Mesodermal cell (in vitro differentiated cells): ENCODE data around the gene CD160.

ENCODE experiments used
- H3K27ac ChIP-seq: 2 replicates; pipeline ENCODE4 v1.7.0; 2013; ENCODE audit warnings: mild to moderate bottlenecking, low read depth, low read length, moderate library complexity; ENCODE audit not compliant: severe bottlenecking
- H3K36me3 ChIP-seq: 2 replicates; pipeline ENCODE4 v1.7.1; 2013; ENCODE audit warnings: mild to moderate bottlenecking, low read length, moderate library complexity; ENCODE audit not compliant: control insufficient read depth, insufficient read depth
- H3K4me1 ChIP-seq: one replicate; pipeline ENCODE4 v1.7.1; 2013; ENCODE audit warnings: mild to moderate bottlenecking, low read length; ENCODE audit not compliant: insufficient read depth, control insufficient read depth, poor library complexity, severe bottlenecking
- H3K4me3 ChIP-seq: 2 replicates; pipeline ENCODE4 v1.7.0; 2013; ENCODE audit warnings: low read length, control low read depth, mild to moderate bottlenecking; ENCODE audit not compliant: insufficient read depth, poor library complexity, severe bottlenecking; ENCODE audit errors: extremely low read depth
- H3K9me3 ChIP-seq: 2 replicates; pipeline ENCODE4 v1.7.1; 2013; ENCODE audit warnings: mild to moderate bottlenecking, low read length, moderate library complexity; ENCODE audit not compliant: control insufficient read depth
- WGBS, 2 experiments: methylation state at CpG; one replicate each; pipeline ENCODE4 v1.1.5; 2013; ENCODE audit warnings: missing lambda C conversion rate in 2 of 2; ENCODE audit not compliant: insufficient coverage in 2 of 2; 5-methylcytosine and 5-hydroxymethylcytosine counted together

The CD160 gene

GRCh38 chr1:145730467-145730866, 11.2 kb downstream of the CD160 start:
- no peak overlapping the region for H3K4me3 ChIP-seq
- H3K36me3 ChIP-seq: no peaks in the 10 kb centered on the region
- H3K27ac ChIP-seq: no peak overlapping the region
- H3K4me1 ChIP-seq: no peaks in the 10 kb centered on the region
- no peaks in the 10 kb centered on the region for H3K9me3 ChIP-seq
- 82 to 83% methylated on average over 1 to 2 of the region's 4 CpGs for WGBS, 2 experiments

- no peak overlapping the region for H3K4me3 ChIP-seq
- no CpG with 5 or more reads among the region's 3 CpGs for WGBS, 2 experiments
- H3K36me3 ChIP-seq: no peaks in the 10 kb centered on the region
- H3K9me3 ChIP-seq: no peaks in the 10 kb centered on the region
- no peaks in the 10 kb centered on the region for H3K4me1 ChIP-seq
- H3K27ac ChIP-seq: no peak overlapping the region
Measured at GRCh38 chr1:145730900-145731299, 11.6 kb downstream of the CD160 start.

- Histone ChIP-seq H3K27ac (no peak overlapping the region), H3K36me3 (peaks cover 6% of the 10 kb centered on the region), H3K4me1 (no peaks in the 10 kb centered on the region), H3K4me3 (no peak overlapping the region), H3K9me3 (no peaks in the 10 kb centered on the region)
- WGBS, 2 experiments: no CpG with 5 or more reads among the region's 1 CpG
Measured at GRCh38 chr1:145736191-145736590, 16.9 kb downstream of the CD160 start.

GRCh38 chr1:145740269-145740668, 21.0 kb downstream of the CD160 start:
- no peaks in the 10 kb centered on the region for H3K9me3 ChIP-seq
- H3K36me3 ChIP-seq: peaks cover 35% of the 10 kb centered on the region
- WGBS, 2 experiments: 90 to 100% methylated on average over 1 to 2 of the region's 4 CpGs
- H3K27ac ChIP-seq: no peak overlapping the region
- no peak overlapping the region for H3K4me3 ChIP-seq
- no peaks in the 10 kb centered on the region for H3K4me1 ChIP-seq

- no peaks in the 10 kb centered on the region for H3K9me3 ChIP-seq
- H3K27ac ChIP-seq: no peak overlapping the region
- no peak overlapping the region for H3K4me3 ChIP-seq
- WGBS, 2 experiments: 90 to 100% methylated on average over 3 to 5 of the region's 9 CpGs
- peaks cover 18% of the 10 kb centered on the region for H3K4me1 ChIP-seq
- H3K36me3 ChIP-seq: peaks cover 68% of the 10 kb centered on the region
Measured at GRCh38 chr1:145747398-145748247, 28.3 kb downstream of the CD160 start.

GRCh38 chr1:145750426-145750825, 31.1 kb downstream of the CD160 start:
- Histone ChIP-seq H3K27ac (no peak overlapping the region), H3K9me3 (no peaks in the 10 kb centered on the region), H3K36me3 (peaks cover 45% of the 10 kb centered on the region), H3K4me3 (no peak overlapping the region), H3K4me1 (peaks cover 18% of the 10 kb centered on the region)
- 93 to 96% methylated on average over 3 to 5 of the region's 5 CpGs for WGBS, 2 experiments

- Histone ChIP-seq H3K9me3 (no peaks in the 10 kb centered on the region), H3K4me3 (no peak overlapping the region), H3K4me1 (peaks cover 18% of the 10 kb centered on the region), H3K36me3 (peaks cover 39% of the 10 kb centered on the region), H3K27ac (peak overlapping the region; percentile 87)
- WGBS, 2 experiments: 85 to 94% methylated on average over 2 to 4 of the region's 5 CpGs
Measured at GRCh38 chr1:145751491-145752037, 32.3 kb downstream of the CD160 start.

GRCh38 chr1:145757420-145757819, 38.1 kb downstream of the CD160 start:
- no peak overlapping the region for H3K27ac ChIP-seq
- WGBS, 2 experiments: 95 to 100% methylated on average over 2 of the region's 2 CpGs

GRCh38 chr1:145758116-145758515, 38.8 kb downstream of the CD160 start:
- H3K4me3 ChIP-seq: no peak overlapping the region
- H3K4me1 ChIP-seq: no peaks in the 10 kb centered on the region
- no CpG with 5 or more reads among the region's 1 CpG for WGBS, 2 experiments
- peaks cover 17% of the 10 kb centered on the region for H3K9me3 ChIP-seq
- peaks cover 57% of the 10 kb centered on the region for H3K36me3 ChIP-seq
- no peak overlapping the region for H3K27ac ChIP-seq

More at GRCh38 chr1:145757420-145757819, 38.1 kb downstream of the CD160 start:
- peaks cover 52% of the 10 kb centered on the region for H3K36me3 ChIP-seq
- H3K9me3 ChIP-seq: peaks cover 17% of the 10 kb centered on the region
- H3K4me3 ChIP-seq: no peak overlapping the region
- no peaks in the 10 kb centered on the region for H3K4me1 ChIP-seq

GRCh38 chr1:145758575-145758974, 39.3 kb downstream of the CD160 start:
- WGBS, 2 experiments: 88 to 100% methylated on average over 1 of the region's 1 CpG
- H3K4me3 ChIP-seq: no peak overlapping the region
- H3K9me3 ChIP-seq: peaks cover 17% of the 10 kb centered on the region
- no peaks in the 10 kb centered on the region for H3K4me1 ChIP-seq
- H3K27ac ChIP-seq: no peak overlapping the region
- peaks cover 61% of the 10 kb centered on the region for H3K36me3 ChIP-seq

GRCh38 chr1:145759721-145760120, 40.4 kb downstream of the CD160 start:
- Histone ChIP-seq H3K4me1 (no peaks in the 10 kb centered on the region), H3K36me3 (peaks cover 61% of the 10 kb centered on the region), H3K9me3 (peaks cover 17% of the 10 kb centered on the region), H3K27ac (no peak overlapping the region), H3K4me3 (no peak overlapping the region)
- 89% methylated on average over 1 of the region's 1 CpG; no CpG with 5 or more reads in 1 of the 2 experiments for WGBS, 2 experiments
